Effector memory CD4-positive, alpha-beta T cell (primary cell): ENCODE data around the gene MAPRE3.

ENCODE experiments used
- DNase-seq, 3 donors: peaks; one replicate each; pipeline ENCODE4 v3.0.0-alpha.2; 2020
- H3K27ac ChIP-seq: 2 replicates; pipeline ENCODE4 v1.7.0; 2013; ENCODE audit warnings: mild to moderate bottlenecking, low read length, moderate library complexity; ENCODE audit not compliant: insufficient read depth, poor library complexity, severe bottlenecking
- H3K27me3 ChIP-seq: replicated peaks from 2 replicates; pipeline ENCODE4 v1.7.0; 2013; ENCODE audit warnings: mild to moderate bottlenecking, low read length; ENCODE audit not compliant: insufficient read depth, control insufficient read depth, poor library complexity, severe bottlenecking
- H3K36me3 ChIP-seq: 2 replicates; pipeline ENCODE4 v1.7.0; 2013; ENCODE audit warnings: mild to moderate bottlenecking, low read length, moderate library complexity; ENCODE audit not compliant: control insufficient read depth, insufficient read depth
- H3K4me1 ChIP-seq: 2 replicates; pipeline ENCODE4 v1.7.0; 2013; ENCODE audit warnings: low read length, mild to moderate bottlenecking; ENCODE audit not compliant: control insufficient read depth, insufficient read depth, poor library complexity, severe bottlenecking
- H3K4me3 ChIP-seq: 2 replicates; pipeline ENCODE4 v1.7.0; 2013; ENCODE audit warnings: low read length, low read depth, mild to moderate bottlenecking; ENCODE audit not compliant: insufficient read depth, poor library complexity, severe bottlenecking
- H3K9me3 ChIP-seq: 2 replicates; pipeline ENCODE4 v1.7.0; 2013; ENCODE audit warnings: mild to moderate bottlenecking, low read length, moderate library complexity; ENCODE audit not compliant: control insufficient read depth

The MAPRE3 gene

GRCh38 chr2:26969077-26969844, 1.2 kb upstream of the MAPRE3 start:
- no peak overlapping the region for H3K4me3 ChIP-seq

DNA sequence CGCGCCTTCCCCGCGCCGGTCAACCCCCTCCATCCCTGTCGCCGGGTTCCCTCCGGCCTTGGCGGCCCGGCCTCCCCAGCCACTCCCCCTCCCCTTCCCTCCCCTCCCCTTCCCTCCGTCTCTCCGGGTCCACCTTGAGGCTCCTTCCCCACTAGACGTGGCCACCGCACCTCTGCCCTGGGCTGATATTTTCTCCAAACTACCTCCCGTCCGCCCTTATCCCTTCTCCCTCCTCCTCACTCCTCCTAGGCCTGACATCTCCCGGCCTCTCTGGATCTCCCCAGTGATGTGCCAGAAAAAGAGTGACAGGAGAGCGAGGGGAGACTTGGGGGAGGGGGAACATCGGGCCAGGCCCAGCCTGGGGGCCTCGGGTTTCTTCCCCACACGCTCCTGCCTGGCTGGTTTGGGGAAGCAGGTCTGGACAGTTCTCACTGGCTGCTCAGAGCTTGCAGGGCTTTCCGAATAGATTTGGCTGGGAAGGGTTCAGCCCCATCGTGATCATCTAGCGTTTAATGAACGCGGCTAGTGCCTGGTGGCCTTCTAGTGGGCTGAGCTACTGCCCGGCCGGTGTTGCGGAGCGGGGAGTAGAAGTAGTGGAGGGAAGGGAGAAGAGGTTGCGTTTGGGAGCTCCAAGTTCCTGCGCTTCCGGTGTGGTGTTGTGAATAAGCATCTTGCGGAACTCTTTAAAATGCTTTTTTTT, 641 bp downstream of the MAPRE3 start:
- Histone ChIP-seq H3K4me3 (peak overlapping the region; percentile 73), H3K36me3 (no peaks in the 10 kb centered on the region), H3K4me1 (peaks cover 8% of the 10 kb centered on the region), H3K27ac (peak overlapping the region; percentile 57), H3K27me3 (no peaks in the 10 kb centered on the region), H3K9me3 (no peaks in the 10 kb centered on the region)
- no peak for DNase-seq

More at GRCh38 chr2:26969077-26969844, 1.2 kb upstream of the MAPRE3 start:
- Histone ChIP-seq H3K27ac (no peak overlapping the region), H3K4me1 (peaks cover 8% of the 10 kb centered on the region), H3K27me3 (no peaks in the 10 kb centered on the region), H3K9me3 (no peaks in the 10 kb centered on the region), H3K36me3 (no peaks in the 10 kb centered on the region)
- DNase-seq, result no peak

DNA sequence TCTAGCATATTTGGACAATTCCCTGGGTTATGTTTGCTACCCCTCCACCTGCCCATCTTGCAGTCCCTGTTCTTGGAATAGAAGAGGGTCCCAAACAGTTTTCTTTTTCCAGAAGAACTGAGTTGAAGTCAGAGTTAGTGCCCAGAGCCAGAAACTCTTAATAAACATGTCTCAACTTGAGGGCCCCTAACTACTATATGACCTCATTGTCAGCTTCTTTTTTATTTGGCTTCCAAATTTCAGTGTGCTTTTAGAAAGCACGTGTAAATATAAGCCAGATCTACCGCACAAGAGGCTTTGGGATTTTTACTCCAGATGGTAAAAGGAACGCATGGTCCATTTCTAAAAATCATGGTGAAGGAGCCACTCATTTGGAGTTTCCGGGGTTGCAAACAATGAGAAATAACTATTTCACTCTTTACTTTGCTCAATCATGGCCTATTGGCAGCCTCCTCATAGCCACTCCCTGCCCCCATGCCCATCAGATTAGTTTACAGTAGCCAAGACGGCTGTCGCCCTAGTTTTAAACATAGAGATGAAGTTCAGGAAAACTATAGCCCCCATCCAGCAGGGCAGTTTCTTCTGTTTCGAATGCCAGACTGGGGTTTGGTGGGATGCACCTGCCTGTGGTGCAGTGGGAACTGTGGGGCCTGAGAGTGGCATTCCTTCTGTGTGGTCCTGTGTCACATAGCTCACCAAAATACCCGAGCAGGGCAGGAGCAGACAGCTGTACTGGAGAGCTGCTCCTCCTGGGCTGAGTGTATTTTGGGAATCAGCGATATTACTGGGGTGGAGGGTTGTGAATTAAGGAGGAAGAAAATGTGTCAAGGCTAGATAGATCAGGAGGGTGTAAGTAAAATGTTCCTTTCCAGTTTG, 1.7 kb downstream of the MAPRE3 start:
- Histone ChIP-seq H3K27ac (no peak overlapping the region), H3K36me3 (no peaks in the 10 kb centered on the region), H3K9me3 (no peaks in the 10 kb centered on the region), H3K27me3 (no peaks in the 10 kb centered on the region), H3K4me3 (no peak overlapping the region), H3K4me1 (peaks cover 8% of the 10 kb centered on the region)
- no peak for DNase-seq

GRCh38 chr2:26974352-26974751, 3.9 kb downstream of the MAPRE3 start:
- Histone ChIP-seq H3K9me3 (no peaks in the 10 kb centered on the region), H3K36me3 (no peaks in the 10 kb centered on the region), H3K27ac (no peak overlapping the region), H3K4me3 (no peak overlapping the region), H3K4me1 (peaks cover 8% of the 10 kb centered on the region), H3K27me3 (no peaks in the 10 kb centered on the region)
- DNase-seq, result no peak

- Histone ChIP-seq H3K4me1 (peaks cover 8% of the 10 kb centered on the region), H3K9me3 (no peaks in the 10 kb centered on the region), H3K36me3 (no peaks in the 10 kb centered on the region), H3K4me3 (no peak overlapping the region), H3K27ac (no peak overlapping the region), H3K27me3 (no peaks in the 10 kb centered on the region)
- no peak for DNase-seq
Measured at GRCh38 chr2:26975102-26975501, 4.7 kb downstream of the MAPRE3 start.

GRCh38 chr2:26975656-26976055, 5.2 kb downstream of the MAPRE3 start:
- H3K4me3 ChIP-seq, result no peak overlapping the region
- peaks cover 8% of the 10 kb centered on the region for H3K4me1 ChIP-seq
- no peak overlapping the region for H3K27ac ChIP-seq
- no peak for DNase-seq
- H3K9me3 ChIP-seq, result no peaks in the 10 kb centered on the region
- no peaks in the 10 kb centered on the region for H3K27me3 ChIP-seq
- no peaks in the 10 kb centered on the region for H3K36me3 ChIP-seq

- Histone ChIP-seq H3K36me3 (no peaks in the 10 kb centered on the region), H3K4me3 (no peak overlapping the region), H3K4me1 (peaks cover 4% of the 10 kb centered on the region), H3K27me3 (no peaks in the 10 kb centered on the region), H3K9me3 (no peaks in the 10 kb centered on the region), H3K27ac (no peak overlapping the region)
- no peak for DNase-seq
Measured at GRCh38 chr2:26976237-26976636, 5.8 kb downstream of the MAPRE3 start.

DNA sequence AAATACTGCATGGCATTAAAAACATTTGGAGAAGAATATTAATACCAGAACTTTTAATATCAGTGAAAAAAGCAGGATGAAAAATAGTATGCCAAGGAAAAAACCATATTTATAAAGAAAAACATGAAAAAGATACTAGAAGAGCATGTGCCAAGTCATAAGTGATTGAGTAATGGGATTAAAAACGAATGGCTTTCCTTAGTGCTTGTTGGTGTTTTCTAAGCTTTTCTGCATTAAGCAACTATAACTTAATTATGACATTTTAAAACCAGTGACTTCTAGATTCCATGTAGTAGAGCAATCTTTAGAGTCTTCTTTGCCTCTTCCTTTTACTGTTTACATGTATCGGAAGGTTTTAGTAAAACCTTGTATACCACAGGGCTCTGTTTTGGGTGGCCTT, 6.6 kb downstream of the MAPRE3 start:
- DNase-seq, result no peak
- Histone ChIP-seq H3K9me3 (no peaks in the 10 kb centered on the region), H3K36me3 (no peaks in the 10 kb centered on the region), H3K27me3 (no peaks in the 10 kb centered on the region), H3K4me3 (no peak overlapping the region), H3K4me1 (no peaks in the 10 kb centered on the region), H3K27ac (no peak overlapping the region)

GRCh38 chr2:26978061-26978596, 7.7 kb downstream of the MAPRE3 start:
- no peaks in the 10 kb centered on the region for H3K27me3 ChIP-seq
- no peaks in the 10 kb centered on the region for H3K9me3 ChIP-seq
- no peak overlapping the region for H3K4me3 ChIP-seq
- DNase-seq, result no peak
- H3K4me1 ChIP-seq, result no peaks in the 10 kb centered on the region
- H3K36me3 ChIP-seq, result no peaks in the 10 kb centered on the region
- no peak overlapping the region for H3K27ac ChIP-seq
